Ramos (cell line): ENCODE results near the gene ATP8B2.

Source experiments
- in situ Hi-C: fragments of 300-500 bp; cut with MboI; formaldehyde crosslinking; loops from one replicate; pipeline ENCODE4 v1.14.3; 2022; ENCODE audit warnings: low sequenced_read_pairs; ENCODE audit not compliant: unreplicated experiment

ATP8B2 gene

GRCh38 chr1:154379301-154379700 is 54.0 kb downstream of the ATP8B2 start:
- in situ Hi-C loops = no loop called here

GRCh38 chr1:154384650-154385489 is 59.5 kb downstream of the ATP8B2 start:
- in situ Hi-C loops = no loop called here

GRCh38 chr1:154386643-154387352 is 61.5 kb downstream of the ATP8B2 start:
- in situ Hi-C loops = no loop called here

- in situ Hi-C loops = no loop called here
Measured at GRCh38 chr1:154391086-154391770, 65.9 kb downstream of the ATP8B2 start.

GRCh38 chr1:154398141-154398540 is 72.8 kb downstream of the ATP8B2 start:
- in situ Hi-C loops = no loop called here

- in situ Hi-C loops = no loop called here
Measured at GRCh38 chr1:154398678-154399077, 73.4 kb downstream of the ATP8B2 start.

GRCh38 chr1:154400381-154400801 is 75.1 kb downstream of the ATP8B2 start:
- in situ Hi-C loops = no loop called here
